ENCODE results near the gene FEV.
"Not testable (repeated sequence)": the region's sequence is repeated elsewhere in the genome, so short reads cannot be mapped to it uniquely, and the experiment has no call there.

FEV gene

DNA sequence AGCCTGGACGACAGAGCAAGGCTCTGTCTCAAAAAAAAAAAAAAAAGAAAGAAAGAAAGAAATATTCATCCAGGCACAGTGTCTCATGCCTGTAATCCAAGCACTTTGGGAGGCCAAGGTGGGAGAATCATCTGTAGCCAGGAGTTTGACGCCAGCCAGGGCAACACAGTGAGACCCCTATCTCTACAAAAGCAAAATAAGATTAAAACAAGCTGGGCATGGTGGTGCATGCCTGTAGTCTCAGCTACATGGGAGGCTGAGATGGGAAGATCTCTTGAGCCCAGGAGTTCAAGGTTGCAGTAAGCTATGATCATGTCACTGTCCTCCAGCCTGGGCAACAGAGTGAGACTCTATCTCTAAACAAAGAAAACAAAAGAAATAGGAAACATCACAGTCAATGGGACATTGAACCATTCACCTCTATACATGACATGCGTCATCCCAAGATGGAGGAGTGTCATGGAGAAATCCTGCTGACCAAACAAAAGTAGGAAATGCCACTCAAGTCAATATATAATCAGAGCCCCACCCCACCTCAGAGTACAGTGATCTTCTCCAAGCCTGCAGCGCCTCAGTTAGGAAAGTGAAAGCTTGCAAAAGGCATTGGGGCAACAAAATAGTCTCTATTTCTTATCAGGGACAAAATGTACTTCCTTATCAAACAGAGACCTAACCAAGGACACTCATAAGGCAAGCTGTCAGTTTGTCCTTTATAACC lies 9.8 kb downstream of the FEV start:
- no peak for DNase-seq (ENCODE audit: low spot score)

DNA sequence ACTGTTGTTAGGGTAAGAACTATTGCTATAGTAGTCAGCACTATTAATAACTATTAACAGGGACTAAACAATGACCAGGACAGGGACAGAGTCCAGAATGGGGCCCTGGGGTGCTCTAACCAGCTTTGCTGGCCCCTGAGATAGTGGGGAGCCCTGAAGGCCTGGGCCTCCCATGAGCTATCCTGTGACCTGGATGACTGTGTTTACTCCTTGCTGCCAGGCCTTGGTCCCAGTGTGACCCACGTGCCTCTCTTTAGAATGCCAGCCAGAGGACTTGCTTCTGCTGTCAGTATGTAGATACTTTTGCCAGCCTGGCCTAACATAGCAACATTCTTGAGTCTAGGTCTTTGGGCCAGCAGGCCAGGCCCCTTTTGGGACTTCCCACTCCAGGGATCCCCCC lies 14.1 kb downstream of the FEV start:
- no peak for DNase-seq (ENCODE audit: low spot score)

GRCh38 chr2:218964041-218964771 lies 20.8 kb downstream of the FEV start:
- no peak for DNase-seq (ENCODE audit: low spot score)

- DNase-seq (ENCODE audit: low spot score): no peak
Observed at GRCh38 chr2:218963601-218964000, 21.4 kb downstream of the FEV start.

DNA sequence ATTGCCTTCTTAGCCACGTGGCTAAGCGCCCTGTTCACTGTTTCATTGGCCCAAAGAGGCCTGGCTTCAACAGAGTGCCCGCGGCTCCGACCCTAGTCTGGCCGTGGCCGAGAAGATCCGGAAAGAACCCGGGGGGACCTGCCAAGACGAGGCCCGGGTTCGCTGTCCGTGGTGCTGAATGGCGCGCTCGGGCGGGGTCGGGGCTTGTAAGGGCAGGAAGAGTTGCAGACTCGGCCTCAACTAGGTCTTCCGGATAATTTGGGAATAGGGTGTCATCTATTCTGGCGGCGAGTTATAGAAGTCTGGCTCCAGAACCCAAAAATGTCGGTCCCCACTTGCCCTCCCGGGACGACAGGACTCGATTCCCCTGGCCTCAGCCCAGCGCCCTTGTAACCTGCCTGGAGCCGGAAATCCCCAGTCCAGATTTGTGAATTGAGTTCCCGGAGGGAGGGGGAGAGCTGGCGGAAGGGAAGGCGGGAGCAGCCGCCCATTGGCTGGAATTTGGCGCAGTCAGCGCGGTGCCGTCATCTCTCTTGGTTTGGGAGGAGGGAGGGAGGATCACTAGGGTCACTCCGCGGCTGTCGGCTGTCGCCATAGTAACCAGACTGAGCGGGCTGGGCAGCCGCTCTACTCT lies 22.0 kb downstream of the FEV start:
- DNase-seq (ENCODE audit: low spot score): no peak

GRCh38 chr2:218961651-218962570 lies 23.1 kb downstream of the FEV start:
- no peak for DNase-seq (ENCODE audit: low spot score)

DNA sequence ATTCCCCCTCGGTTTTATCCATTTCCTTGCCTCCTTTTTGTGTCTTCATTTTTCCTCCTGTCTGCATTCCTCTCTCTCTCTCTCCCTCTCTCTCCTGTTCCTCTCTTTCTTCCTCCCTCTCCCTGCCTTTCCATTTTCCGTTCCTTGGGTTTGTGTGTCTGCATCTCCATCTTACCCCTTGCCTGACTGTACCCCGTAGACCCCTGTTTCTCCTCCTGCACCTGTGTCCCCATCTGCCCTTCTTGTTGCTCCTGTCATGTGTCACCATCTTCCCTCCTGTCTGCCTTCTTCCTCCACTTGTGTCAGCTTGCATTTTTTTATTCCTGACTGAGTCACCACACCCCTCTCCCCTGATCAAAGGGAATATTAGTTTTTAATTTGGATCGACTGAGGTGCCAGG lies 23.8 kb downstream of the FEV start:
- DNase-seq (ENCODE audit: low spot score): no peak

DNA sequence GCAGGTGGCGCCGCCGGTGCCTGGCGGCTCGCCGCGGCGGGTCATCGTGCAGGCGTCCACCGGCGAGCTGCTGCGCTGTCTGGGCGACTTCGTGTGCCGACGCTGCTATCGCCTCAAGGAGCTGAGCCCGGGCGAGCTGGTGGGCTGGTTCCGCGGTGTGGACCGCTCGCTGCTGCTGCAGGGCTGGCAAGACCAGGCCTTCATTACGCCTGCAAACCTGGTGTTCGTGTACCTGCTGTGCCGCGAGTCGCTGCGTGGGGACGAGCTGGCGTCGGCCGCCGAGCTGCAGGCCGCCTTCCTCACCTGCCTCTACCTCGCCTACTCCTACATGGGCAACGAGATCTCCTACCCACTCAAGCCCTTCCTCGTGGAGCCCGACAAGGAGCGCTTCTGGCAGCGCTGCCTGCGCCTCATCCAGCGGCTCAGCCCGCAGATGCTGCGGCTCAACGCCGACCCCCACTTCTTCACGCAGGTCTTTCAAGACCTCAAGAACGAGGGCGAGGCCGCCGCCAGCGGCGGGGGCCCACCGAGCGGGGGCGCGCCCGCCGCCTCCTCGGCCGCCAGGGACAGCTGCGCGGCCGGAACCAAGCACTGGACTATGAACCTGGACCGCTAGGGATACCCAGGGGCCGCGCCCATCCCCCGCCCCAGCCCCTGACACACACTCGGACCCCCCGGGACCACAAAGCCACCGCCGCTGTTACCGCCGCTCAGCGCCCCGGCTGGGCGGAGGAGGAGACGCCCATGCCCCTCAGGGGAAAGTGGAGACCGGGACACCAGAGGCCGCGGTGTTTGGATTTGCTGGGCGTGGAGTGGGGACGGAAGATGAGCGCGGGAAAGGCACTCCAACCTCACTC lies 24.4 kb downstream of the FEV start:
- DNase-seq (ENCODE audit: low spot score): no peak

GRCh38 chr2:218959761-218960308 lies 25.1 kb downstream of the FEV start:
- DNase-seq (ENCODE audit: low spot score): no peak

- DNase-seq (ENCODE audit: low spot score): peak; percentile 86
Observed at GRCh38 chr2:218959141-218959731, 25.7 kb downstream of the FEV start, which contains the start of gene CDK5R2. Gene CDK5R2 (plus strand): TSS chr2:218959666. CDS start chr2:218959821, 155 bp downstream.

DNA sequence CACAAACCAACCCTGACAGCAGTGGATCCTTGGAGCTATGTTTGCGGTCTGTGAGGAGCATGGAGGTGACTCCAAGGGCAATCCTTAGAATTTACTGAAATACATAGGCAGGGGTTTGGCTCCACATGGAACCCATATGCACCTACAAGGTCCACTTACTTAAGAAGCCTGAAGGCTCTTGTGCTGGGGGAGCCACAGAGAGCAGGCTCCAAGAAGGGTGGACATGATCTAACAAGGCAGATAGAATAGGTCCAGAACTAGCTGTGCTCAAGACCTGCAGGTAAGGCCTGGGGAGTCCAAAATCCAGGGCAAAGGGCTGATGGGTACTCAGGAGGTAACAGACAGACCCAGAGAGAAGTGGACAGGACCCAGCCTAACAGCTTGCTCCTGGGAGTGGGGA lies 26.7 kb downstream of the FEV start:
- no peak for DNase-seq (ENCODE audit: low spot score)

- DNase-seq (ENCODE audit: low spot score): no peak
Observed at GRCh38 chr2:218957671-218958070, 27.3 kb downstream of the FEV start.

DNA sequence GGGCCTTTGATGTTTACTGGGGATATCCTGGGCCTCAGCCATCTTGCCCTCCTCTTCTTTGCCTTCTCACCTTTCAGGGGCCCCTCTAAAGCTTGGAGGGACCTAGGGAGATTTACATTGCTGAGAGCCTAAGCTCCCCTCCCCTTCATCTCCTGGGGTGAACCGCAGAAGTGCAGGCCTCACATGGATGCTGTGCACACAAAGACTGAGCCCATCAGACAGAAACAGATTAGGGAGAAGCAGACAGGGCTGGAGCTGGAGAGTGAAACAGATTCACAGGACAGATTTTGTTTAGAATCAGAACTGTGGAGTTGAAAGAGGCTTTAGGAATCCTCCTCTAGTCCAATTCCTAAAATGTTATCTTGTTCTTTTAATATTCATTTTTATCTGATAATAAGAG lies 28.9 kb downstream of the FEV start:
- DNase-seq (ENCODE audit: low spot score): no peak

GRCh38 chr2:218954541-218955300 lies 30.3 kb downstream of the FEV start:
- no peak for DNase-seq (ENCODE audit: low spot score)

GRCh38 chr2:218953366-218953954 lies 31.5 kb downstream of the FEV start:
- DNase-seq (ENCODE audit: low spot score): no peak

DNA sequence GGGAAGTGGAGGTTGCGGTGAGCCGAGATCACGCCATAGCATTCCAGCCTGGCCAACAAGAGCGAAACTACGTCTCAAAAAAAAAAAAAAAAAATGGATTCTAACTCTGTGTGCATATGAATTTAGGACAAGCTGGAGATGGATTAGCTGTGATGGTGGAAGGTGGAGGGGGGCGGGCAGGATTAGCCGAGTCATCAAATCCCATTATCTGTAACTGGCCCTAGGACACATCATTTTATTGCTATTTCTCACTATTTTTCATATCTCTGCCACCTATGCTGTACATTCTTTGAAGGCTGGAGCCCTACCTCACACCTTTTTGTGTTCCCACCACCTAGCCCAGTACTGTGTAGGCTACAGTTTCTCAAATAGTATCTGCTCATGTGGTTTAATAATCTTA lies 32.8 kb downstream of the FEV start:
- DNase-seq (ENCODE audit: low spot score): no peak

DNA sequence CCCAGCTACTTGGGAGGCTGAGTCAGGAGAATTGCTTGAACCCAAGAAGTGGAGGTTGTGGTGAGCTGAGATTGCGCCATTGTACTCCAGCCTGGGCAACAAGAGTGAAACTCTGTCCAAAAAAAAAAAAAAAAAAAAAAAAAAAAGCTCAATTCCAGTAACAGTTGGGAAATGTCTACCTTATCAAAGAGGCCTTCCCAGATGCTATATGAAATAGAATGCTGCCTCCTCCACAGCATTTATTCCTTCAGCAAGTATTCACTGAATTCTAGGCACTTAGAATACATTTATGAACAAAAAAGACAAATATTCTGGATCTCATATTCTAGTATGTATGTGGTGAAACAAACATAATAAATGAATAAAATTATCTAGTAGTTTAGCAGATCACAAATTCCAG lies 38.4 kb downstream of the FEV start:
- DNase-seq (ENCODE audit: low spot score): no peak

DNA sequence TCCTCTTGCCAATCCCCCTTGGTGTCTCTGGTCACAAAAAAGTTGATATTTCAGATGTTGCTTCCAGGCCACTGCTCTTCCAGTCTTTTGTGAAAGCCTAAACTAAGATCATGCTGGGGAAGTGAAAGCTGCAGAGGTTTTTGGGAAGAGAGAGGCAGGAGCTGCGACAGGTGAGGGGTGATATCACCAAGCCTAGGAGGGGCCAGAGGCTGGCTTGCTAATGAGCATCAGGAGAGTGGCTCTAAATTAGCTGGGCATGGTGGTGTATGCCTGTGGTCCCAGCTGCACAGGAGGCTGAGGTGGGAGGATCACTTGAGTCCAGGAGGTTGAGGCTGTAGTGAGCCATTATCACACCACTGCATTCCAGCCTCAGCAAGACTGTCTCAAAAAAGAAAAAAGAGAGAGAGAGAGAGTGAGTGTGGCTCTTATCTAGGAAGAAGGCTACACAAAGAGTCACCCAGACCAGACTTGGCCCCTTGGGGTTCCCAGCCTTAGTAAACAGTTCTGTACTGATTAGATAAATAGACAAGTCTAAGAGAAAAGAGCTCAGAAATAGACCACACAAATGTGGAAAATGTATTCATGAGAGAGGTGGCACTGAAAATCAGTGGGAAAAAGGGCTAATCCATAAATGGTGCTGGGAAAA lies 40.1 kb downstream of the FEV start:
- DNase-seq (ENCODE audit: low spot score): no peak

DNA sequence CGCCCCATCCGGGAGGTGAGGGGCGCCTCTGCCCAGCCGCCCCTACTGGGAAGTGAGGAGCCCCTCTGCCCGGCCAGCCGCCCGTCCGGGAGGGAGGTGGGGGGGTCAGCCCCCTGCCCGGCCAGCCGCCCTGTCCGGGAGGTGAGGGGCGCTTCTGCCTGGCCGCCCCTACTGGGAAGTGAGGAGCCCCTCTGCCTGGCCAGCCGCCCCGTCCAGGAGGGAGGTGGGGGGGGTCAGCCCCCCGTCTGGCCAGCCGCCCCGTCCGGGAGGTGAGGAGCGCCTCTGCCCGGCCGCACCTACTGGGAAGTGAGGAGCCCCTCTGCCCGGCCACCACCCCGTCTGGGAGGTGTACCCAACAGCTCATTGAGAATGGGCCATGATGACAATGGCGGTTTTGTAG lies 53.2 kb downstream of the FEV start:
- not testable (repeated sequence) for DNase-seq (ENCODE audit: low spot score)
